Retinal pigment epithelial cell (primary cell): Measurements from ENCODE around the gene ID3.

Source experiments
- DNase-seq: peaks from one replicate; pipeline ENCODE4 v3.0.0-alpha.2; 2010; ENCODE audit warnings: low read depth
- H3K4me3 ChIP-seq: 2 replicates; pipeline ENCODE4 v1.5.1; 2011; ENCODE audit warnings: mild to moderate bottlenecking, low read length, control low read depth, moderate library complexity
- TF ChIP-seq, protein P1 (sequence below): conservative IDR thresholded peaks from 2 replicates; pipeline ENCODE4 v1.5.1; 2011; ENCODE audit warnings: low read depth, low read length, control low read depth, inconsistent platforms

ID3 gene

DNA sequence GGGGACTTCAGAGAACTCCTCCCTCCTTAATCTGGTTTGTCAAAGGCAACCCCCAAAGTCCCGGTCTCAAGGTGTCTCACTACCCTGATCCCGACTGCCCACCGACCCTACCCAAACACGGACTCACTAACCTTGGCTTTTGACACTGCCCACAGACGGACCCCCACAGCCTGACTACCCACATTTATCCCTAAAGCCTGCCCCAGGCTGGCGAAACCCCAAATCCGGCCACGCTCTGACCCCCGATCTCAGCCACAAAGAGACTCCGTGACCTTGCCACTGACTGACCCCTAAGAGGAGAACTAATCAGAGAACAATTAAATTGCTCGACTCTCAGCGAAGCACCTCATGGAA is 5.2 kb downstream of the ID3 start:
- no peak for DNase-seq
- TF ChIP-seq, protein P1, sequence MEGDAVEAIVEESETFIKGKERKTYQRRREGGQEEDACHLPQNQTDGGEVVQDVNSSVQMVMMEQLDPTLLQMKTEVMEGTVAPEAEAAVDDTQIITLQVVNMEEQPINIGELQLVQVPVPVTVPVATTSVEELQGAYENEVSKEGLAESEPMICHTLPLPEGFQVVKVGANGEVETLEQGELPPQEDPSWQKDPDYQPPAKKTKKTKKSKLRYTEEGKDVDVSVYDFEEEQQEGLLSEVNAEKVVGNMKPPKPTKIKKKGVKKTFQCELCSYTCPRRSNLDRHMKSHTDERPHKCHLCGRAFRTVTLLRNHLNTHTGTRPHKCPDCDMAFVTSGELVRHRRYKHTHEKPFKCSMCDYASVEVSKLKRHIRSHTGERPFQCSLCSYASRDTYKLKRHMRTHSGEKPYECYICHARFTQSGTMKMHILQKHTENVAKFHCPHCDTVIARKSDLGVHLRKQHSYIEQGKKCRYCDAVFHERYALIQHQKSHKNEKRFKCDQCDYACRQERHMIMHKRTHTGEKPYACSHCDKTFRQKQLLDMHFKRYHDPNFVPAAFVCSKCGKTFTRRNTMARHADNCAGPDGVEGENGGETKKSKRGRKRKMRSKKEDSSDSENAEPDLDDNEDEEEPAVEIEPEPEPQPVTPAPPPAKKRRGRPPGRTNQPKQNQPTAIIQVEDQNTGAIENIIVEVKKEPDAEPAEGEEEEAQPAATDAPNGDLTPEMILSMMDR, result no peak
- peak overlapping the region; percentile 1 for H3K4me3 ChIP-seq

DNA sequence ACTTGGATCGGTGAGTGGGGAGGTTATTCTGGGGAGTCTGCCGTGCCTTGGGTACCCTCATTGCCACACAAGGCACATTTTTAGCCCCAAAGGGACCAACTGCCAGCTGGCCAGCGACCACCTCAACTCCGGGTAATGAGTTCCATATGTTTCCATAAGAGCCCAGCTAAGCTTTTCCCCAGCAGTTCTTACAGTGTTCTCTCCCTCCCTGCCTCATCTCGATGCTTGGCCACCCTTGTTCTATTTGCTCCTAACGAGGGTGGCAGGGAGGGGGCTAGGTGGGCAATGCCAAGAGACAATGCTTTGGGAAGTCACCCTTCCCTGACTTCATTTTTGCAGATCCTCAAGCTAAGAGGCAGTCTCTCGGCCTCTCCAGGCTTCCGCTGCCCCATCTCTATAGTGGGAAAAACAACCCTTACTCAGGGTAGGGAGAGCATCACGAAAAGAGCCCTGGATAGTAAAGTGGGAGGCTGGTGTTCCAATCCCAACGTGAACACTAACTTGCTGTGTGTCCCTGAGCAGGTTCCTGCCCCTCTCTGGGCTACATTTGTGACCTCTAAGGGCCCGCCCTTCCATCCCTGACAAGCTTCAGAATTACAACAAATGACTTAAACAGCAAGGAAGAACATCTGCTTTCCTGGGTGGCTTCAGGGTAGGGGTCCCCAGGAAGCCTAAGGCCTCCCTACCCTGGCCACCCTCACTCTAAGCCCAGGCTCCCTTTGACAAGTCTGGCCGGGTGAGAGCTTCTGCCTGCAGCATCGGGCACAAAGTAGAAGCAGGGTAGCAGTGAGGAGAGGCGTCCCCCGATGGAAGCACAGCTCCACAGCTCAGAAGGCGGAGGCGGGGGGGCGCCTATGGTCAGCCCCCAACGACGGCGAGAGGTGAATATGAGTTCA is 5.8 kb downstream of the ID3 start:
- H3K4me3 ChIP-seq, result no peak overlapping the region
- TF ChIP-seq, protein P1, result no peak
- DNase-seq, result no peak

DNA sequence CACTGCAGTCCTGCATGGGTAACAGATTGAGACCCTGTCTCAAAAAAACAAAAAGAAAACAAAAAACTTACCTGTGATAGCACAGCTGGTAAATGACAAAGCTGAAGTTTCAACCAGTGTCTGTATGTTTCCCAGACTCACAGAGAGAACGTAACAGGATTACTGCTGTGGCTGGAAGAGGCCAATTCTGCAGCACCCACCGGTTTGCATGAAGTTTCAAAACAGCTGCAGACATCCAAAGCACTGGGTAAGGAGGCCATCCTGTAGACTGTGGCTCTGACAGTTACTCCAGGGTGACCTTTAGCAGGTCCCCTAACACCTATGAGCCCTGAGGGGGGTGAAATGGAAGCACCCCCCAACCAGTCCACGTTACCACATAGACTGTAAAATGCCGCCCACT is 7.5 kb downstream of the ID3 start:
- no peak for DNase-seq
- H3K4me3 ChIP-seq, result no peak overlapping the region
- TF ChIP-seq, protein P1, result no peak

DNA sequence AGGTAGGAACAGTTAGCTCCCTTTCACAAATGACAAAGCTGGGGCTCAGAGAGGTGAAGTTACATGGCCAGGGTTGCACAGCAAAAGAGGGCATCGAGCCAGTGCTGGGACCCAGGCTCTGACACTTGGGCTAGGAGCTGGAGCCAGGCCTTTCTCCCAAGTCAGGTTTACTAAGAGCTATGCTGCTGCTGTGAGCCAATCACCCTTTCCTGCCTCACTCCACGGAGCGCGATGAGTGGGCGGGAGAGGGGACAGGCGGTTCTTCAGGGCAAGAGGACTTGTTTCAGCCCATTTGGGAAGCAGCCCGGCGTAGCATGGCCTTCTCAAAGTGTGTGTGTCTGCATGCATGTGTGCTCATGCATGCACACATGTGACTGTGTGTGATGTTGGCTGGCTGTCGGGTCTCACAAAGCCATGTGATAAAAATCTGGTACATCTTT is 10.6 kb downstream of the ID3 start:
- no peak overlapping the region for H3K4me3 ChIP-seq
- DNase-seq, result no peak
- TF ChIP-seq, protein P1, result no peak

DNA sequence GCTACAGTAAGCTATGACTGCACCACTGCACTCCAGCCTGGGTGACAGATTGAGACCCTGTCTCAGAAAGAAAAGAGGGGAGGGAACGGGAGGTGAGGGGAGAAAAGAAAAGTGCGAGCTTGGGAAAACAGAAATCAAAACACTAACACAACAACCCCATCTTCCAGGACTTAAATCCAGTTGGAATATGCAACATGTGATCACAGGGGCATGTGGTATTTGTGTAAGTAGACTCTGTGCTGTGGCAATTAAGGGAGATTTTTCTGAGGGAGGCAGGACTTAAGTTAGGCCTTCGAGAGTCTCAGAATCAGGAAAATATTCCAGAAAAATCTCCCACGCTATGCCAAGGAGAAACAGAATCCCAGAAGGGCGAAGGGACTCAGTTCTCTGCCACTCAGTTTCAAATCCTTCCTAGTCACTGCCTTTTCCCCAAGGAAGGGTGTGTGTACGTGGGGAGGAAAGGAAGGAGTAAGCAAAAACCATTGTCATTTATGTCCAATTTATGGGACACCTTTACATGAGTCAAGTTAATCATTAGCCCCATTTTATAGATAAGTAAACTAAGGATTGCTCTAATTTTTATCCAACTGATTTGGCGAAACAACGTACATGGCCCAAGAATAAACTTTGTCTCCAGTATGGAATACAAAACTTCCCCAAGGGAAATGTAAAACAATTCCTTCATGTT is 12.3 kb downstream of the ID3 start:
- TF ChIP-seq, protein P1, result no peak
- DNase-seq, result peak; percentile 66

DNA sequence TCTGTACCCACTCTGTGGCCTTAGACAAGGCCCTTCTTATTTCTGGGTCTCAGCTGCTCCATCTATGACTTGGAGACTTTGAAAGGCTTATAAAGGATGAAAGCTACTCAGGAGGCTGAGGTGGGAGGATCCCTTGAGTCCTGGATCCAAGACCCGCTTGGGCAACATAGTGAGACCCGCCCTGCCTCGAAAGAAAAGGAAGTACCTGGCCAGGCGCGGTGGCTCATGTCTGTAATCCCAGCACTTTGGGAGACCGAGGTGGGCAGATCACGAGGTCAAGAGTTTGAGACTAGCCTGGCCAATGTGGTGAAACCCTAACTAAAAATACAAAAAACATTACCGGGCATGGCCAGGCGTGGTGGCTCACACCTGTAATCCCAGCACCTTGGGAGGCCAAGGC is 13.4 kb downstream of the ID3 start:
- TF ChIP-seq, protein P1, result no peak
- no peak for DNase-seq
- no peak overlapping the region for H3K4me3 ChIP-seq

More for the DNA sequence above, 12.3 kb downstream of the ID3 start:
- H3K4me3 ChIP-seq, result no peak overlapping the region
